ENCODE results near the gene SDF2L1. TPM values are rescaled to one million over a fixed set of nuclear protein-coding genes. Genes with fewer than 3 reads are reported as not detected.

Gene SDF2L1
- total and polyA plus RNA-seq, 2 donors (not counting 3 experiments of a cell fraction or from before 2014, with no cell fraction given): 66.7 to 79.5 TPM

- Histone ChIP-seq H3K27ac (ENCODE audit: insufficient read depth, low read depth, low read length) (no peak overlapping the region), H2AFZ (ENCODE audit: low read depth, low read length) (no peak overlapping the region), H3K4me1 (ENCODE audit: control insufficient read depth, extremely low read depth, insufficient read depth, low read length) (no peaks in the 10 kb centered on the region), H3K79me2 (ENCODE audit: control insufficient read depth, insufficient read depth, low read length) (peaks cover 2% of the 10 kb centered on the region), H3K9ac (replicated peaks; ENCODE audit: extremely low read depth, insufficient read depth, low read length) (no peak overlapping the region), H3K36me3 (ENCODE audit: control insufficient read depth in 2 of 2, extremely low read depth in 1 of 2, insufficient read depth in 2 of 2, low read length in 2 of 2) (peaks cover 6 to 39% of the 10 kb centered on the region in 2 experiments), H4K20me1 (replicated peaks; ENCODE audit: control insufficient read depth, extremely low read depth, insufficient read depth, low read length) (no peaks in the 10 kb centered on the region), H3K4me2 (ENCODE audit: insufficient read depth, low read length) (no peak overlapping the region), H3K4me3 (replicated peaks in 1 of 3; ENCODE audit: insufficient read depth in 1 of 3, low read depth in 1 of 3, low read length in 3 of 3) (no peak overlapping the region), H3K27me3 (ENCODE audit: control insufficient read depth in 2 of 2, insufficient read depth in 2 of 2, low read length in 2 of 2) (no peaks in the 10 kb centered on the region), H3K9me1 (replicated peaks; ENCODE audit: control insufficient read depth, extremely low read depth, insufficient read depth, low read length) (no peaks in the 10 kb centered on the region), H3K9me3 (replicated peaks; ENCODE audit: control insufficient read depth, insufficient read depth, low read length) (no peaks in the 10 kb centered on the region)
- TF ChIP-seq JUN (IDR thresholded peaks at IDR 0.05; ENCODE audit: borderline replicate concordance, insufficient read depth, insufficient read length, low read depth) (no peak), MAX (IDR thresholded peaks at IDR 0.05; ENCODE audit: insufficient read depth, insufficient read length) (no peak), POLR2A (IDR thresholded peaks at IDR 0.05; ENCODE audit: low read depth, low read length) (no peak), FOS (IDR thresholded peaks at IDR 0.05; ENCODE audit: borderline replicate concordance, insufficient read depth, low read length) (no peak), GATA2 (IDR thresholded peaks at IDR 0.05; ENCODE audit: insufficient read depth, insufficient read length, low read depth, low read length) (no peak), EZH2 (IDR thresholded peaks at IDR 0.05; ENCODE audit: borderline replicate concordance, low read depth, low read length, severe bottlenecking) (no peak), MYC (IDR thresholded peaks at IDR 0.05; ENCODE audit: low read depth, low read length) (no peak), POLR2AphosphoS5 (IDR thresholded peaks at IDR 0.05; ENCODE audit: insufficient read depth, low read depth, low read length) (no peak), CTCF (IDR thresholded peaks at IDR 0.05; ENCODE audit: extremely low read depth in 1 of 2, insufficient read depth in 1 of 2, low read depth in 1 of 2, low read length in 2 of 2) (no peak)
- CTCF ChIA-PET: no interaction called here
- BruUV-seq (replicated peaks): no TSS peak
- POLR2A ChIA-PET: no interaction called here
- DNase-seq (ENCODE audit: low read depth, low spot score): no peak
- dilution Hi-C loops (cut with MboI; ENCODE audit: extremely low pct_ligation_motif_present, low sequenced_read_pairs) (no loop called here), intact Hi-C loops (cut with micrococcal nuclease) (no loop called here)
- no peak for FAIRE-seq
These were observed 30.1 kb downstream of the SDF2L1 start for GRCh38 chr22:21672107-21672629.
